Measurements from ENCODE around the gene KCNC4.

GRCh38 chr1:110206261-110206920 is 3.7 kb upstream of the KCNC4 start:
- TF ChIP-seq CTCF (IDR thresholded peaks at IDR 0.05), result no peak
- TF ChIP-seq EP300 (IDR thresholded peaks at IDR 0.05), result no peak
